ENCODE data around the gene MDC1.
"Not testable (repeated sequence)": the region's sequence is repeated elsewhere in the genome, so short reads cannot be mapped to it uniquely, and the experiment has no call there.

MDC1 gene

GRCh38 chr6:30683183-30683979 lies 33.7 kb downstream of the MDC1 start:
- no peak for DNase-seq (ENCODE audit: low spot score)

GRCh38 chr6:30682143-30683117 lies 34.7 kb downstream of the MDC1 start:
- peak; percentile 84 for DNase-seq (ENCODE audit: low spot score)

DNA sequence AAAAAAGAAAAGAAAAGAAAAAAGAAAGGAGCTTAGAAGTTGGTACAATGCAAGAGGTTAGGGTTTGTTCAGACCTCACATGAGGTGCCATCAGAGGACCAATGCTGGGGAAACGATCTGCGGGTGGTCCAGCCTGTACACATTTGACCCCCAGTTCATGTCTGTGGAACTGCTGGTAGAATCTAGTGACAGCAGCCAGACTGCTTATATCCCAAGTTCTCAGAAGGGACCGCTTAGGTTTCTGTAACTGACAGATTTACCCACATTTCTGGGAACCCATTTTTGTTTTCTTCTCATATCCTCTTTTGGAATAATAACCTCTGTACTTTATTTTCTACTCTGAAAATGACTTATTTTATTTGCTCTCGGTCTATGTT lies 35.3 kb downstream of the MDC1 start:
- DNase-seq (ENCODE audit: low spot score): no peak

DNA sequence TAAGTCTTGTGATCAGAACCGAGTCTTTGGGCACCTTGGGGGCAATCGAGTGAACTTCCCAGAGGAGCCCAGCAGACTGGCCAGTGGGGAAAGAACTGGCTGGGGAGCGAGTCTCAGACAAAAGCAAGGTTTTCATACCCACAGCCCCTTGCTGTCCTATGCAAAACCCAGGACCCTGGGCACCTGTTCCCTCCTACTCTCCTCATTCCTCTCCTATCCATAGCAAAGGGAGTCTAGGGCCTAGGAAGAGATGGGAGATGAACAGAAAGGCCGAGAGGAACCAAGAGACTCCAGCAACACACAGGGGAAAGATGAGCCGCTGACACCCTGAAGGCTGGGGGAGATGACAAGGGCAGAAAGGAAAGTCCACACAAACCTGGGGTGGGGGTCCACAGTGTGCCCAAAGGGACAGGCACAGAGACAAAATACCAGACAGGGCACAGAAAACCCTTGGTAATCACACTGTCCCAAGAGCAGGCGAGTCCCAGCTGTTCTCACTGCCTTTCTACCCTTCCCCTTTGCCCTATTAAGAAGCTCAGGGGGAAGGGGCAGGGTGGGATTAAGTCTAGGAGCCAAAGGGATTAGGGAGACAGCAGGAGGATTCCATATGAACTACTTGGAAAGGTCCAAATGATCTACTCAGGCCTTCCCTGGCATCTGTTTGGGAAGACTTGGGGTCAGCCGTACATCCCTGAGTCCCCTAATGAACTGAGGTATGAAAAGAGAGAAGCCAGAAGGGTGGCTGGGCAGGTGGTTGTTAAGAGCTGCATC lies 37.1 kb downstream of the MDC1 start:
- DNase-seq (ENCODE audit: low spot score): no peak

DNA sequence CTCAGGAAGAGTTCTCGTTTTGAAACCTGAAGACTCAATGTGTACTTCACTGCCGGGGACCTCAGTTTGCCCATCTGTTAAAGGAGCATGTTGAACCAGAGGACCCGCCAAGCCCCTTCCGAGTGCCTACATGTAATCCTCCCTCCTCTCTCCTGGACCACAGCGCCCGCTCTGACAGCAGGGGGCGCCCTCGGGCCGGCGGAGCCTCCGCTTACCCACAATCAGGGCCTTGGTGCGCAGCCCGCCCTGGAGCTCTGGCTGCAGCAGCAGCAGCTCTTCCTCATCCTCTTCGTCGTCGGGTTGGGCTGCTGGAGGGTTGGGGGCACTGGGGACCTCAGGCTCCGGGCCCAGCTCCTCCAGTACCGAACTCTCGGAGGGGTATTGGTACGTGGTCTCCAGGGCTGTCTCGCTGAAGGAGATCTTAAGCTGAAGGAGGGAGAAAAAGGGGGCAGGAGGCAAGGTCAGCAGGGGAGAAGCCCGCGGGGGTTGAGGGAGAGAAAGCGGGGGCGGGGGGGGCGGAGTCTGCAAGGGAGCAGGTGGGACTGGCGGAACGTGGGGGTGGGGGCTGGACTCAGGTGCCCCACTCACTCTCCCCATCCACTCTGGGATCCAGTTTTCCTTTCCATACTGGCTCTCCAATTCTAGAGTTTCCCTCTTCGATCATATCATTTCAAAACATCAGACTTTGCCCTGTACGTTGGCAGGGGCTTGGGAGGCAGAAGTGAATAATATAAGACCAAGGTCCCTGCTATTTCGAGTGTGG lies 37.9 kb downstream of the MDC1 start:
- DNase-seq (ENCODE audit: low spot score): peak; percentile 83

GRCh38 chr6:30676660-30677285 lies 40.3 kb downstream of the MDC1 start:
- no peak for DNase-seq (ENCODE audit: low spot score)

DNA sequence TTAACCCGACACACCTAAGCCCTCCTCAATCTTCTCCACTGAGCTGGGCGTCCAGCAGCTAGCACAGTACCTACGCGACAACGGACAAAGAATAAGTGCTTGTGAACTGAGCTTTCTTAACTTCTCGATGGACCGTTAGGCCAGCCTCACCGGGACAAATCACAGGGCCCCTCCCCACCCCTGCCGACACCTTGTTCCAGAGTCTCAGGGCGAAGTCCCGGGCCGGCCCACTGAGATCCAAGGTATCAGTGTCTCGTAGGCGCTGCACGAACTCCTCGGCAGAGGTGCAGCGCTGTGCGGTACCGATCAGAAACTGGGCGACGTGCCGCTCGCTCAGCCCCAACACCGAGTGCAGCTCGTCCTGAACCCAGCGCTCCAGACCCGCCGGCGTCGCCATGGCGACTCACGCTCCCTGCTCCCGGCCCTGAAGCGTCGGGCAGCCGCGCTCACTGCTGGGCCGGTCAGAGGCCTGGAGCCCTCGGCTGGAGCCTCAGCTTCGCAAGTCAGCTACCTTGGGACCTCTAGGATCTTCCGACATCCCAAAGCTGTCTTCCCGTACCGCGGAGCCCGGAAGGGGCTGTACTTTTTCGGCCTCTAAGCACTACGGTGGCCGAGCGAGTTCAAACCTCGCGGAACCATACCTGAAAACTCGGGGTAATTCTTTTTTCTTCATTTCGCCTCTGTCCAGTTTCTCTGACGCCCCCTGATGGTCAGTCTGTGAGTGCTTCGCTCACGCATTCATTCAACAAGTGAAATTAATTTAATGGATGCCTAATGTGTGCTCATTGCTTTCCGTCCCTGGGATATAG lies 44.4 kb downstream of the MDC1 start, which contains the start of gene DHX16:
Gene DHX16, minus strand, starts transcription at position 562 of the 809 bp plus-strand sequence. Its CDS starts 165 bp downstream, at position 397.
- peak; percentile 87 for DNase-seq (ENCODE audit: low spot score)

DNA sequence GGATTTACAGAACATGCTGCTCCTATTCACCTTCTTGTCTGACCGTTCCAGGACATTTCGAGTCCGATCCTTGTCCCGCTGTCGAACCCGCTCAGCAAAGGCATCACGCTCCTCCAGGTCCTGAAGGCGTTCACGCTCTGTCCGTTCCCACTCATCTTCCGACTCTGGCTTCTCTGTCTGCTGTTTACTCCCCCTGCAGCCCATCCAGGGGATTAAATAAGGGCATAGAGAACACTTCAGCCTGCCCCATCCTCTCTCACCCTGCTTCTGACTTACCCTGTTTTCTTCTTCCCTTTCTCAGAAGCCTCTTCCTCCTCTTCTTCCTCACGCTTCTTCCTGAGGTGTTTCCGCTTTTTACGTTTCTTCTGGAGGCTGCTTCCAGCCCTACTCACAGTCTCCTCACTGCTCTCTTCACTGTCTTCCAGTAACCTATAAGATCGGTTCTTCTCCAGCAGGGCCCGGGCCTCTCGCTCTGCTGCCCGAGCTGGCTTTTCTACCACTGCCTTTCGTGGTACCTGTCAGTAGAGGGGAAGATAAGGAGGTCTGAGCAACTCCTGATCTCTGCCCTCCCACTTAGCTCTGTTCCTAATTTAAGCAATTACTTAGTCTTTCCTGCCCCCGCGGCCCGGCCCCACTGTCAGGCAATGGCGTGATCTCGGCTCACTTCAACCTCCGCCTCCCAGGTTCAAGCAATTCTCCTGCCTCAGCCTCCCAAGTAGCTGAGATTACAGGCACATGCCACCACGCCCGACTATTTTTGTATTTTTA lies 46.1 kb downstream of the MDC1 start:
- DNase-seq (ENCODE audit: low spot score): no peak

DNA sequence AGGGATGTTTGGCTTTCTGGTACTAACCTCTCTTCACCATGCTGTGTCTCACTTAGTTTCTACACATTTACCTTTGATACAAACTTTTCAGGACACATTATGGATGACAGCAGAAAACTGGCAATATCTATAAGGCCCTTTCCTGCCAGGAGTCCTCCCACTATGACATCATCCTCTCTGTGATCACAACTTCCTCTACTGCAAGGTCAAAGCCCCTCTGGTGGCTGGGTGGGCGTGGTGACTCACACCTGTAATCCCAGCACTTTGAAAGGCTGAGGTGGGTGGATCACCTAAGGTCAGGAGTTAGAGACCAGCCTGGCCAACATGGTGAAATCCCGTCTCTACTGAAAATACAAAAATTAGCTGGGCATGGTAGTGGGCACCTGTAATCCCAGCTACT lies 50.8 kb downstream of the MDC1 start:
- not testable (repeated sequence) for DNase-seq (ENCODE audit: low spot score)

DNA sequence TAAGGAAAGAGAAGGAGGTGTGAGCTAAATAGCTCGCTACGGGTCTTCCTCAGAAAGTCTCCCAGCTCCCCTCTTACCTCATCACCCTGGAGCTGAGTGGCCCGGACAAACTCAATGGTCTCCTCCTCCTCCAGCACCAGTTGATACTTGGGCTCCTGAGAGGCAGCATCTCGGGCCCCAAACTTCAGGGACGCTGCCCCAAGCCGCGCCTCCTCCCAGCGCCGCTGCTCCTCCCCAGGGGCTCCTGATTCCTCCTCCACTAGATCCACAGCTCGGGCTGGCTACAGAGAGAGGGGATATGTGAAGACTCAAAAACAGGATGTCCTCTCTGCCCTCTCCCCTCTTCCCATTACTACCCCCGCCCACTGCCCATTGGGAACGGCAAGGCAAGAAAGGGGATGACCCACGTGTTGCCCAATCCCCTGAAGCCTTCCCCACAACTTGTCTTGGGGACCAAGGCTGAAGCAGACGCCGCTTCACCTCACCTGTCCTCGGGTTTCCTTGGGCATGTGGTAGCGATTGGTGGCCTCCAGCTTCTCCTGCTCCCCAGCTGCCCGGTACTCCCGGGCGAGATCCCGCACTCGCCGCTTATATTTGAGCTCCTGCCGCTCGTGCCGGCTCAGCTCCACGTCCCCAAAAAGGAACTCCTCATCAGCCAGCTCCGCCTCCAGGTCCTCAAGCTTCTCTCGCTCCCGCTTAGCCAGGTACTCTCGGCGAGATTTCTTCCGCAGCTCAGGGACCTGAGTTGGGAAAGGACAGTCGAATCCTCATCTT lies 51.9 kb downstream of the MDC1 start:
- DNase-seq (ENCODE audit: low spot score): no peak

- DNase-seq (ENCODE audit: low spot score): not testable (repeated sequence)
These were observed 59.2 kb downstream of the MDC1 start for GRCh38 chr6:30657922-30658321.

- no peak for DNase-seq (ENCODE audit: low spot score)
These were observed 59.6 kb downstream of the MDC1 start for GRCh38 chr6:30657454-30657853.

DNA sequence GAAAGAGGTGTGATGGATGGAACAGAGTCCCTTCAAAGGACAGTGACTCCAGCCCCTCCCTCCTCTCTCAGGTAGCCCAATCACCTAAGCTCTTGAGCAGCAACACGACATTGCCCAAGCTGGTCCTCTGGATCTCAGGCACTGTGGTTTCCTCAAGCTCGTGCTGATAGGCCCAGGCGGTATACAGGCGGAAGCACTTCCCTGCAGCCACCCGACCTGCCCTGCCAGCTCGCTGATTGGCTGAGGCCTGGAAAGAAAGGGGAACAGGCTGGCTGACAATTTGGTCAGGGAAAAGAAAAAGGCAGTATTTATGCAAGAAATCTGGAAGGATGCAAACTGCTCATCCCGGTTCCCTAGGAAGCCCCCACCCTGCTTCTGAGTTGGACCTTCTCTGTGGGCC lies 60.6 kb downstream of the MDC1 start:
- no peak for DNase-seq (ENCODE audit: low spot score)

DNA sequence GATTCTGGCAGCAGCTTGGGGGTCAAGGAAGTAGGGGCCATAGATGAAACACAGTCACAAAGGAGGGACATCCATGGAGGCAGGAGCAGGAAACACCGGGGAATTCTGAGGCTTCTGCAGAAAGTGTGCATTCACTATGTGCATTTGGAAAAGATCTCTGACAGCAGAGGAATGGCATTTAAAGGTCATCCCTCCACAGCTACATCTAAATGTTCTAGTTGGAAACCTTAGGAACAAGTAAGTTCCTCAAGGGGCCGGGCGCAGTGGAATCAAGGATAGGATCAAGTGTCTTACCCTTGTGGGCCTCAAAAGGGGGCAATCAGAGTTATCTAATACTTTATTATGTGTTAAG lies 61.4 kb downstream of the MDC1 start:
- DNase-seq (ENCODE audit: low spot score): no peak

GRCh38 chr6:30654798-30655742 lies 62.0 kb downstream of the MDC1 start:
- no peak for DNase-seq (ENCODE audit: low spot score)

DNA sequence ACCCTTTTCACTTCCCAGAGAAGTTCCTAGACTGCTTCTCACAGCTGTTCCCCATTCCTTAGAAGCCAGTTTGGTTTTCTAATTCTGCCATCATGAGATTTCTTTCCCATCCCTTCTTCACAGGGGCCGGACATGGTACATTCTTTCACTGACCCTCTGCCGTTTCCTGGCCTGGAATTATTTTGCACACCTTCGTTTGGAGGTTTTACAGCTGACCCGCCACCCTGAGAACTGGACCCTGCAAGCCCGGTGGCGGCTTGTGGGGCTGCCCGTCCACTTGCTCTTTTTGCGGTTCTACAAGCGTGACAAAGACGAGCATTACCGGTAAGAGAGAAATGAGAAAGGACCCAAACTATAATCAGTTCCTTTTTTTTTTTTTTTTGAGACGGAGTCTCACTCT lies 65.9 kb downstream of the MDC1 start:
- DNase-seq (ENCODE audit: low spot score): no peak

All from germinal center (tissue), 1 donor.